AG04449 (cell line): ENCODE results near the gene ZCCHC4.

ENCODE experiments used
- CTCF ChIA-PET: fragments of 350-600 bp; formaldehyde crosslinking; extraction: SDS; loops from one replicate; lab custom pipeline; 2021; ENCODE audit warnings: antibody characterized with exemption; lab: Yijun Ruan, JAX
- POLR2A ChIA-PET: fragments of 400-600, 350-600 bp; formaldehyde crosslinking; extraction: SDS; loops from one replicate; lab custom pipeline; 2020; ENCODE audit warnings: antibody characterized with exemption, inconsistent platforms; lab: Yijun Ruan, JAX
- DNase-seq: peaks from one replicate; pipeline ENCODE4 v3.0.0-alpha.2; 2010; ENCODE audit warnings: low read depth, low spot score
- H3K4me3 ChIP-seq: 2 replicates; pipeline ENCODE4 v1.5.1; 2011; ENCODE audit warnings: low read depth, mild to moderate bottlenecking, control low read depth, low read length
- TF ChIP-seq, protein P1 (sequence below): IDR thresholded peaks from one replicate; pipeline ENCODE4 v1.5.1; 2011; ENCODE audit warnings: mild to moderate bottlenecking, moderate library complexity, low read length, control low read depth, inconsistent platforms; ENCODE audit not compliant: insufficient read depth; ENCODE audit errors: missing control alignments

The ZCCHC4 gene

GRCh38 chr4:25330905-25331808, 18.6 kb downstream of the ZCCHC4 start:
- H3K4me3 ChIP-seq = no peak overlapping the region
- TF ChIP-seq, protein P1, sequence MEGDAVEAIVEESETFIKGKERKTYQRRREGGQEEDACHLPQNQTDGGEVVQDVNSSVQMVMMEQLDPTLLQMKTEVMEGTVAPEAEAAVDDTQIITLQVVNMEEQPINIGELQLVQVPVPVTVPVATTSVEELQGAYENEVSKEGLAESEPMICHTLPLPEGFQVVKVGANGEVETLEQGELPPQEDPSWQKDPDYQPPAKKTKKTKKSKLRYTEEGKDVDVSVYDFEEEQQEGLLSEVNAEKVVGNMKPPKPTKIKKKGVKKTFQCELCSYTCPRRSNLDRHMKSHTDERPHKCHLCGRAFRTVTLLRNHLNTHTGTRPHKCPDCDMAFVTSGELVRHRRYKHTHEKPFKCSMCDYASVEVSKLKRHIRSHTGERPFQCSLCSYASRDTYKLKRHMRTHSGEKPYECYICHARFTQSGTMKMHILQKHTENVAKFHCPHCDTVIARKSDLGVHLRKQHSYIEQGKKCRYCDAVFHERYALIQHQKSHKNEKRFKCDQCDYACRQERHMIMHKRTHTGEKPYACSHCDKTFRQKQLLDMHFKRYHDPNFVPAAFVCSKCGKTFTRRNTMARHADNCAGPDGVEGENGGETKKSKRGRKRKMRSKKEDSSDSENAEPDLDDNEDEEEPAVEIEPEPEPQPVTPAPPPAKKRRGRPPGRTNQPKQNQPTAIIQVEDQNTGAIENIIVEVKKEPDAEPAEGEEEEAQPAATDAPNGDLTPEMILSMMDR = no peak
- no peak for DNase-seq
- POLR2A ChIA-PET = no interaction called here
- CTCF ChIA-PET = interaction anchor here (0.8 to 4.3 kb wide), 4 partner anchors 10 to 37 kb away, joined by 3 to 44 read pairs (median 3); partner anchors contain the start of gene ZCCHC4

- ChIA-PET CTCF (interaction anchor here (2.4 kb wide), 2 partner anchors 8 to 31 kb away, joined by 7 to 11 read pairs; partner anchors contain the start of gene ZCCHC4), POLR2A (no interaction called here)
- TF ChIP-seq, protein P1 = no peak
- no peak overlapping the region for H3K4me3 ChIP-seq
- no peak for DNase-seq
Observed at GRCh38 chr4:25343671-25344070, 31.1 kb downstream of the ZCCHC4 start.

DNA sequence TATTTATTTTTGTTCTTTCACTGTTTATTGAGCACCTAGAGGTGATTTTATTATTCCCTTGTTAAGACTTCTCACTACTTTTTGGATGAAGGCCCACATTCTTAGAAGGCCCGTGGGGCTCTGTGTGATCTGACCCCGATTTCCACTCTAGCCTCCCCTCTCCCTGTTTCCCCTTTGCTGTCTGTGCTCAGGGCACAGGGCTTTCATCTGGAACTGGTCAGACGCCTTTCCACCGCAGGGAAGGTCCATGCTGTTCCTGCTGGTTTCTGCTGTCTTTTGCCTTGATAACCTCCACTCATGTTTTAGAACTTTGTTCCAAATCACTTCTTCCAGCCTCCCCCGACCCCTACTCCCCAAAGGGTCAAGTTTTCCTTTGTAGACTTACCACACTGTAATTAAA, 33.2 kb downstream of the ZCCHC4 start:
- CTCF ChIA-PET = interaction anchor here (1.4 to 1.6 kb wide), 2 partner anchors 21 to 33 kb away, joined by 4 to 10 read pairs; partner anchors contain the start of gene ZCCHC4
- POLR2A ChIA-PET = no interaction called here
- DNase-seq = no peak
- TF ChIP-seq, protein P1 = no peak
- no peak overlapping the region for H3K4me3 ChIP-seq

GRCh38 chr4:25346913-25347312, 34.3 kb downstream of the ZCCHC4 start:
- H3K4me3 ChIP-seq = no peak overlapping the region
- DNase-seq = no peak
- ChIA-PET CTCF (no interaction called here), POLR2A (no interaction called here)
- TF ChIP-seq, protein P1 = no peak

DNA sequence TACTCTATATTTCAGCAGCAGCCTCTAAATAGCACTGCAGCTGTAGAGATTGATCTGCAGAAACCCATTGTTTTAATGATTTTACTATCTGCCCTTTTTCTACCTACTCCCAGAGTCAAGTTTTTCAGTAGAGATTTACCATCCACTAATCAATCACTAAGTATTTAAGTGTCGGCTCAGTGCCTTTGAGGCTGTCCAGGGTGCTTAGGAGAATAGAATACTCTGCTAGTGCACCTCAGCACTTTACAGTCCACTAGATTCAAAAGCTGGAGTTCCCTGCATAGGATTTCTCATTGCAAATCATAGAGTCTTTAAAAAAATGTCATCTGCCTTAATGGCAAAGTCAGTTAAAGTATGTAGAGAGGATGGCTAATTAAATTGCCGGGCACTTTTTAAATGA, 34.9 kb downstream of the ZCCHC4 start:
- ChIA-PET POLR2A (no interaction called here), CTCF (no interaction called here)
- no peak overlapping the region for H3K4me3 ChIP-seq
- TF ChIP-seq, protein P1 = no peak
- no peak for DNase-seq

DNA sequence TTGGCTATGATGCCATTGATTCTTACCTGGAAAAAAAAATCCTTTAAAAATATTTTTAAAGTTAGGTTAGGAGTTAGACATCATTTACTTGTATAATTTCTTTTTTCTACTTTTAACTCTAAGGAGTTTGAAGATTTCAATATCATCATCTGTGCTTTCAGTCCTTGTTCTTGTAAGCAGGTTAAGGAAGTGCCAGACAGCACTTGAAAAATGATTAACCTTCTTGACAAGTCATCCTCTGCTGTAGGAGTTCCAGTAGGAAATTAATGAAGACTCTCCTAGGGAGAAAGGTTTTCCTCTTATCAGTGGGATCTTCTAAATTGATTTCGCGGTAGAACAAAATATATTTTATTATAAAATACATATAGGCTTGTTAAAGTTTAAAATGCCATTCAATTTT, 35.4 kb downstream of the ZCCHC4 start:
- H3K4me3 ChIP-seq = no peak overlapping the region
- DNase-seq = no peak
- TF ChIP-seq, protein P1 = no peak
- ChIA-PET POLR2A (no interaction called here), CTCF (interaction anchor here (1.5 to 4.2 kb wide), 2 partner anchors 19 to 34 kb away, joined by 5 to 41 read pairs; no protein-coding TSS in a partner anchor)
